Coronary artery (tissue), 2 donors: ENCODE data around the gene C4orf17.

Experiments used
- DNase-seq: peaks from one replicate; pipeline ENCODE4 v3.0.0-alpha.2; 2017; ENCODE audit warnings: low spot score
- H3K27ac ChIP-seq, 2 donors: fragments of 200-600 bp; sonication (generic); one replicate each; pipeline ENCODE4 v1.5.1; 2016 to 2019
- H3K4me3 ChIP-seq: fragments of 200-600 bp; sonication (generic); 2 replicates; pipeline ENCODE4 v1.5.1; 2016; ENCODE audit warnings: mild to moderate bottlenecking, moderate library complexity
- TF ChIP-seq, protein P1 (sequence below): fragments of 200-600 bp; sonication (generic); IDR thresholded peaks from one replicate; pipeline ENCODE4 v1.5.1; 2019; ENCODE audit warnings: antibody characterized with exemption

Gene C4orf17

DNA sequence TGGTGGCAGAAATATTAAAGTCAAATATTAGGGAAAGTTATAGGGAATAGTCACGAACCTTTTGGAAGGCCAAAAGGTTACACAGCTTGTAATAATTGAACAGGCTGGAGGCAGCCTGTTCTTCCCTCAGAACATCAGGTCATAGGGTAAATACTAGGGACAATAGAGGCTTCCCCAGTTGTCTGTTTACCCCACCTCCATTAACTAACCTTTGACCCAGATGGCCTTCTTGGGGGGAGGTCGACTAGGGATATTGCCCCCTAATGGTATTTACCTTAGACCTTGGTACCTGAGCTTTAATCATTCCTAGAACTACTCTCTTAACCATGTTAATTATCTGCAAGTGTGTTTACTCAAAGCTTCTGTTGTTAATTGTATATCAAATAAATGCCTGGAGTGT is 26.0 kb downstream of the C4orf17 start:
- Histone ChIP-seq H3K27ac (no peak overlapping the region), H3K4me3 (no peak overlapping the region)
- TF ChIP-seq, protein P1, sequence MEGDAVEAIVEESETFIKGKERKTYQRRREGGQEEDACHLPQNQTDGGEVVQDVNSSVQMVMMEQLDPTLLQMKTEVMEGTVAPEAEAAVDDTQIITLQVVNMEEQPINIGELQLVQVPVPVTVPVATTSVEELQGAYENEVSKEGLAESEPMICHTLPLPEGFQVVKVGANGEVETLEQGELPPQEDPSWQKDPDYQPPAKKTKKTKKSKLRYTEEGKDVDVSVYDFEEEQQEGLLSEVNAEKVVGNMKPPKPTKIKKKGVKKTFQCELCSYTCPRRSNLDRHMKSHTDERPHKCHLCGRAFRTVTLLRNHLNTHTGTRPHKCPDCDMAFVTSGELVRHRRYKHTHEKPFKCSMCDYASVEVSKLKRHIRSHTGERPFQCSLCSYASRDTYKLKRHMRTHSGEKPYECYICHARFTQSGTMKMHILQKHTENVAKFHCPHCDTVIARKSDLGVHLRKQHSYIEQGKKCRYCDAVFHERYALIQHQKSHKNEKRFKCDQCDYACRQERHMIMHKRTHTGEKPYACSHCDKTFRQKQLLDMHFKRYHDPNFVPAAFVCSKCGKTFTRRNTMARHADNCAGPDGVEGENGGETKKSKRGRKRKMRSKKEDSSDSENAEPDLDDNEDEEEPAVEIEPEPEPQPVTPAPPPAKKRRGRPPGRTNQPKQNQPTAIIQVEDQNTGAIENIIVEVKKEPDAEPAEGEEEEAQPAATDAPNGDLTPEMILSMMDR, result no peak
- no peak for DNase-seq

DNA sequence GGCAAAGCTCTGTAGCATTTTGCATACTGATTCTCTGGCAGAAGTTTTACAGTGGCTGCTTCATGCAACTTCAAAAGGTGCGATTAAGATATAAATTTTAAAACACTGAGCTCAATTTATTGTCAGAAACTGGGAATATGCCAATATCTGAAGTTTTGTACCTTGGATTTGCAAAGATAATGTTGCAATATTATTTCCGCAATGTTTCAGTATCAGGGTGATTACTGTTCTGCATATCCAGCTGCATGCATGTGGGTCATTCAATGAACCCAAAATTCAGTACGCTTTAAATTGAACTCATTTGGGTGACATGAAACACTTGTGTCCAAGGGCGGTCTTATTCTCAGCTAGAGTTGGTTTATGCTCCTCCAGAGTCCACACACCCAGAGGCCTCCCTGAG is 26.9 kb downstream of the C4orf17 start:
- TF ChIP-seq, protein P1, result no peak
- no peak overlapping the region for H3K27ac ChIP-seq
- no peak for DNase-seq
- H3K4me3 ChIP-seq, result no peak overlapping the region

DNA sequence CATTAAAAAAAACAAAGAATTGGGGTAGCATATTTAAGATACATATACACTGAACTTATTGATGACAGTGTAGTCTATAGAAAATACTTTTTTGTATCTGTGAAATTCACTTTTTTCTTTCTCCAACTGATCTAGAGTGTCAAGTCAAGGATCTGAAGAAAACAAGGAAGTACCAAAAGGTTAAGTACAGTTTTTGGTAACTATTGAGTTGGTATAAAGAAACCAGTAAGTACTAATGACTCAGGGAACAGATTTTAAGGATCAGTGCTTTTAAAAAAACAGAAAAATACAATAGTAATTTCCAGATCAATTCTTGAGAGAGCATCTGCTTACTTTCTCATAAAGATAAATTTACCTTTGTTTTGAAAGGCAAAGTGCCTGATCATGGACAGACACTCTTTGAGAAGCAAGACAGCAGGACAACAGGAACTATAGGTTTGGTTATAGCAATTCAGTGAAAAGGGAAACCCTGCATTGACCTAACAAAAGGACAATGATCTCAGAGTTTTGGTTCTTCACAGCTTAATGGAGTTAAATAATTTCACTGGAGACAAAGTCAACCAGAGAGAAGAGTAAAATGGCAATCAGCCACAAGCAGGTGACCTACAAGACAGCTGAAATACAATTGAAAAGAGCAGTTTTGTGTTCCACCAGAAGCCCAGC is 29.6 kb downstream of the C4orf17 start:
- H3K27ac ChIP-seq, result no peak overlapping the region
- TF ChIP-seq, protein P1, result no peak
- no peak for DNase-seq
- no peak overlapping the region for H3K4me3 ChIP-seq

DNA sequence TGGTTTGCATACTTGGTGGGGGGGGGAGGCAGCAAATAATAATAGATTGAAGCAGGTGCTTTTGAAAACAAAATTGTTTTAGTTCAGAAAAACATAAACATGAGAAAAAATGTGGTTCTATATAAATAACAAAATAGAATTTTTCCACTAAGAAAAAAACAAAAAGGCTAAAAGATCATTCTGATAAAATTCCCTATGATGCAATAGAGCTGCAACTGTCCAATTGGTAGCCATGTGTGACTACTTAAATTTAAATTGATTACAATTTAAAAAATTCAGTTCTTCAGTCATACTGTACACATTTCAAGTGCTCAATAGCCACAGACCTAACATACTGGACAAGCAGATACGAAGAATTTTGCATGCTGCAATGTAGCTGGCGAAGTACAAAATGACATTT is 42.1 kb downstream of the C4orf17 start:
- Histone ChIP-seq H3K27ac (no peak overlapping the region), H3K4me3 (no peak overlapping the region)
- DNase-seq, result no peak
- TF ChIP-seq, protein P1, result no peak

DNA sequence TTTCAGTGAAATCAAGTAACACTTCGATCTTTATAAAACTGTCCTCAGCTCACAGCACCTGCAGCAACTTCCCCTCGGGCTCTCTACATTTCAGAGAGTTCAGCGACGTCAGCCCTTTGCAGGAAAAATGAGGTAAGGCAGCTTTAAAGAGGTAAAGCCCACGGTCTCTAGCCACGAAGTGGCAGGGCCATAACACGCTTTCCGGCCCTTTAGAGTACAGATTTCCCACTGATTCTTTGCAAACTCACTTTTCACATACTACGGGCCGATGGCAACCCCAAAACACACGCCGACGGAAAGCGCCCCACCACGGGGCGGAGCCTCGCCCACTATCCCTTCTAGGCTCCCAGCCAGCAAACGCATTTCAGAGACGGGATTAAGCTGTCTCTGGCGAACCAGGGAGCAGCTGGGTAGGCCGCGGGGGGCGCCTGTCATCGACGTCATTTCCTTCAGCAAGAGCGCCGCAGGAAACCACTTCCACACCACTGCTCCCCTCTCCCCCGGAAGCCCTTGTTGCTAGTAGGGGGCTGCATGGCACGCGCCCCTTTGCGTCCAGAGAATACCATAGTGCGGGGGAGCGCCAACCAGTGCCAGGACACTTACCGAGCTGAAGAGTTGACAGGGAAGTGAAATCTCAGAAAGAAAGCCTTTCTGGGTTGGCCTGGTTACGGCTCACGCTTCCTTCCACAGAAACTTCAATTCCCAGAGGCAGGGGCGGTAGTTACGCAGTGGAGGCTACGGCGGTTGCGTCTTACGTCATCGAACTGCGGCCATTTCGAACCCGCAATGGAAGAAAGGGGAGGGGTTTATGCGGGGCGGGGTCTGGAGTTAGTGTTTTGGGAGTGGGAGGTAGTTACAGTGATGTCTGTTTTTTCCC is 52.7 kb downstream of the C4orf17 start, which contains the start of gene TRMT10A:
TRMT10A (minus strand) TSS at position 730 of the 877 bp plus-strand sequence. CDS start 4,701 bp downstream, outside the sequence.
- peak; percentile 99 for DNase-seq
- H3K27ac ChIP-seq, result peak within 1 kb of the TSS; percentile 88 to 96
- TF ChIP-seq, protein P1, result no peak
- H3K4me3 ChIP-seq, result peak within 1 kb of the TSS; percentile 80

DNA sequence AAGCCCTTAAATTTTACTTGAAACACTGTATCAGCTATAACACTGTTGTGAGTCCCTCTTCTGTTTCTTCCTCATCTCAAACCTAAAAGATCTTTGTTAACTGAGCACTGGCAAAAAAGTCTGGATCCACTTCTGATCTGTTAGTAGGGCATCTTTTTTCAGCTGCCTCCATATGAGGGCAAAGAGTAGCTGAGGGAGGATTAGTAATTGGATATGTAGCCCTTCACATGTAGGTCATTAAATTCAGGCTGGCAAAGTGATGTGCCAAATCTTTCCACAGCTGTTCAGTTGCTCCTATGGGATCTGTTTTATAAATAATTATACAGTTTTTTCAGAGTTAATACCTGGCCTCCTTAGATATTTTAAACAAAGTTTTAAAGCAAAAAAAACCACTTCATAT is 54.1 kb downstream of the C4orf17 start:
- Histone ChIP-seq H3K27ac (peak overlapping the region in 1 of 2 donors; percentile 88), H3K4me3 (no peak overlapping the region)
- TF ChIP-seq, protein P1, result no peak
- DNase-seq, result no peak
